Panc1 (cell line): ENCODE data around the gene SRSF3. TPM values are rescaled to one million over a fixed set of nuclear protein-coding genes. Genes with fewer than 3 reads are reported as not detected.
A peak's percentile ranks its signal among the peaks of the same experiment; 100 is the strongest.

Experiments used
- ATAC-seq: fragments of 200-7000 bp; cut with Tn5 transposase; 2 replicates; pipeline ENCODE4 v1.9.1; 2020; ENCODE audit warnings: mild to moderate bottlenecking, moderate library complexity
- BruUV-seq: library from RNA; stranded (reverse); fragments of 400-500 nt; replicated peaks from 2 replicates; lab custom pipeline; 2021; lab: Mats Ljungman, UMichigan
- CTCF ChIA-PET: fragments of 300-600 bp; sonication (Branson Sonifier 250); formaldehyde crosslinking; loops from one replicate; lab custom pipeline; 2022; ENCODE audit warnings: antibody characterized with exemption; lab: Charles Lee
- POLR2A ChIA-PET: fragments of 300-600 bp; sonication (Branson Sonifier 250); formaldehyde crosslinking; loops from one replicate; lab custom pipeline; 2022; ENCODE audit warnings: antibody characterized with exemption; lab: Charles Lee
- DNase-seq: peaks from one replicate; pipeline ENCODE4 v3.0.0-alpha.2; 2010; ENCODE audit warnings: low read depth, low spot score
- H3K27ac ChIP-seq: 2 replicates; pipeline ENCODE4 v1.5.1; 2011; ENCODE audit warnings: mild to moderate bottlenecking, low read length, inconsistent platforms
- H3K27me3 ChIP-seq: fragments of 200-500 bp; sonication (Bioruptor generic); 2 replicates; pipeline ENCODE4 v1.6.0; 2014; ENCODE audit warnings: low read length, inconsistent platforms; ENCODE audit not compliant: control insufficient read depth, insufficient read depth
- H3K36me3 ChIP-seq: fragments of 200-500 bp; sonication (Bioruptor generic); 2 replicates; pipeline ENCODE4 v1.5.1; 2014; ENCODE audit warnings: inconsistent platforms, mild to moderate bottlenecking, low read length, moderate library complexity; ENCODE audit not compliant: control insufficient read depth, insufficient read depth
- H3K4me1 ChIP-seq: 2 replicates; pipeline ENCODE4 v1.5.1; 2011; ENCODE audit warnings: inconsistent platforms, mild to moderate bottlenecking, low read length, moderate library complexity; ENCODE audit not compliant: control insufficient read depth, insufficient read depth
- H3K4me3 ChIP-seq, 2 experiments: 2 replicates each; pipeline ENCODE4 v1.5.1; 2011 to 2012; ENCODE audit warnings: low read depth in 2 of 2, low read length in 2 of 2, mild to moderate bottlenecking in 2 of 2, inconsistent platforms in 1 of 2, moderate library complexity in 1 of 2
- H3K9me3 ChIP-seq: fragments of 200-500 bp; sonication (Bioruptor generic); 2 replicates; pipeline ENCODE4 v1.5.1; 2014; ENCODE audit warnings: low read depth, mild to moderate bottlenecking, inconsistent platforms, low read length, moderate library complexity; ENCODE audit not compliant: control insufficient read depth, insufficient read depth
- CTCF ChIP-seq: fragments of 450-650 bp; IDR thresholded peaks from 2 replicates; pipeline ENCODE4 v1.5.1; 2017; ENCODE audit warnings: mild to moderate bottlenecking
- POLR2AphosphoS5 ChIP-seq: IDR thresholded peaks from 2 replicates; pipeline ENCODE4 v1.6.1; 2012; ENCODE audit warnings: mild to moderate bottlenecking, low read depth, low read length, moderate library complexity
- REST ChIP-seq, 2 experiments: IDR thresholded peaks; 2 replicates each; pipeline ENCODE4 v1.6.1; 2011 to 2012; ENCODE audit warnings: low read depth in 2 of 2, control low read depth in 1 of 2, low read length in 1 of 2, mild to moderate bottlenecking in 1 of 2, moderate library complexity in 1 of 2; ENCODE audit not compliant: insufficient read depth in 1 of 2
- SIN3A ChIP-seq: IDR thresholded peaks from 2 replicates; pipeline ENCODE4 v1.6.1; 2012; ENCODE audit warnings: low read depth, mild to moderate bottlenecking, low read length, moderate library complexity, borderline replicate concordance; ENCODE audit not compliant: insufficient read depth
- TCF7L2 ChIP-seq: IDR thresholded peaks from 2 replicates; pipeline ENCODE4 v1.6.1; 2011; ENCODE audit warnings: mild to moderate bottlenecking, low read depth, low read length, inconsistent platforms
- in situ Hi-C: cut with HindIII; loops from 2 replicates; pipeline ENCODE4 v1.10.0; 2016; ENCODE audit warnings: low sequenced_read_pairs, low pct_unique_long_range_greater_than_20kb
- intact Hi-C: fragments of 100-400 bp; cut with micrococcal nuclease; formaldehyde crosslinking; loops from one replicate; pipeline ENCODE4 v1.10.0; 2022; ENCODE audit not compliant: unreplicated experiment
- total RNA-seq: library from RNA; stranded (reverse); gene quantifications from one replicate; pipeline ENCODE4 v1.2.1, GENCODE V29; 2021; ENCODE audit not compliant: unreplicated experiment

The SRSF3 gene
- total RNA-seq, 1 experiment from 2014 or later, result 356 TPM

- intact Hi-C loops, result loop anchor here (2.0 kb wide), 1 partner anchor 47 kb away; the partner anchor contains the start of gene STK38
- Histone ChIP-seq H3K9me3 (no peaks in the 10 kb centered on the region), H3K4me3 (peak overlapping the region; percentile 98 to 99), H3K27ac (peak overlapping the region; percentile 99), H3K27me3 (no peaks in the 10 kb centered on the region), H3K4me1 (peaks cover 12% of the 10 kb centered on the region), H3K36me3 (peaks cover 30% of the 10 kb centered on the region)
- TF ChIP-seq TCF7L2 (no peak), CTCF (no peak), POLR2AphosphoS5 (no peak), REST (IDR thresholded peaks at IDR 0.05; ENCODE audit: insufficient read depth in 1 of 2, low read depth in 2 of 2, low read length in 1 of 2) (no peak), SIN3A (no peak)
- in situ Hi-C loops, result no loop called here
- peak; percentile 57 for ATAC-seq
- POLR2A ChIA-PET, result interaction anchor here (0.7 kb wide), 1 partner anchor 128 kb away, joined by 9 read pairs; no protein-coding TSS in a partner anchor
- BruUV-seq, result TSS peak; percentile 97
- CTCF ChIA-PET, result no interaction called here
- DNase-seq, result no peak
Measured at GRCh38 chr6:36593569-36594028, 563 bp upstream of the SRSF3 start.

- peak overlapping the region; percentile 99 for H3K27ac ChIP-seq
- peak overlapping the region; percentile 98 to 99 for H3K4me3 ChIP-seq
- CTCF ChIA-PET, result interaction anchor here (0.6 kb wide), 1 partner anchor 152 kb away, joined by 4 read pairs; no protein-coding TSS in a partner anchor
- TF ChIP-seq SIN3A (0 out of 2 replicates have a peak, but pooled peaks have one; percentile 66), POLR2AphosphoS5 (no peak), TCF7L2 (no peak), CTCF (no peak), REST (IDR thresholded peaks at IDR 0.05; ENCODE audit: insufficient read depth in 1 of 2, low read depth in 2 of 2, low read length in 1 of 2) (no peak)
- DNase-seq (no peak), ATAC-seq (no peak)
- peaks cover 45% of the 10 kb centered on the region for H3K36me3 ChIP-seq
- intact Hi-C loops, result loop anchor here (2.0 kb wide), 1 partner anchor 48 kb away; the partner anchor contains the start of gene STK38
- no TSS peak for BruUV-seq
- H3K4me1 ChIP-seq, result peaks cover 26% of the 10 kb centered on the region
- in situ Hi-C loops, result no loop called here
- POLR2A ChIA-PET, result interaction anchor here (0.6 to 1.1 kb wide), 6 partner anchors 34 to 1018 kb away, joined by 3 to 8 read pairs (median 5); no protein-coding TSS in a partner anchor
- H3K27me3 ChIP-seq, result no peaks in the 10 kb centered on the region
- no peaks in the 10 kb centered on the region for H3K9me3 ChIP-seq
Measured at GRCh38 chr6:36594816-36595643, 868 bp downstream of the SRSF3 start.
